Pancreas (tissue), 10 donors: ENCODE results near the gene SMIM28. TPM values are rescaled to one million over a fixed set of nuclear protein-coding genes. Genes with fewer than 3 reads are reported as not detected.
"Not testable (repeated sequence)": the region's sequence is repeated elsewhere in the genome, so short reads cannot be mapped to it uniquely, and the experiment has no call there.

ENCODE experiments used
- ATAC-seq, 4 donors: fragments of 200-7000 bp; cut with Tn5 transposase; one replicate each; pipeline versions ENCODE4 v1.8.0 to v1.9.1; 2020; ENCODE audit warnings: mild to moderate bottlenecking in 4 of 4, moderate library complexity in 4 of 4
- DNase-seq, 6 donors: peaks; one replicate each; pipeline ENCODE4 v3.0.0-alpha.2; 2020
- FAIRE-seq: peaks from 2 replicates; lab custom pipeline; 2012; peaks lifted over from hg19 to GRCh38; lab: Jason Lieb, UNC
- H3K27ac ChIP-seq, 4 donors: fragments of 200-600 bp; sonication (generic); 1 replicate in 3 of 4; 2 replicates in 1 of 4; pipeline versions ENCODE4 v1.5.0 to v1.8.0; 2020
- H3K27me3 ChIP-seq, 4 donors: fragments of 200-600 bp; one replicate each; pipeline ENCODE4 v1.8.0; 2021
- H3K36me3 ChIP-seq, 3 donors: fragments of 200-600 bp; sonication (generic) in 1 of 3; one replicate each; pipeline versions ENCODE4 v1.5.0 to v1.8.0; 2020 to 2021
- H3K4me1 ChIP-seq, 3 donors: fragments of 200-600 bp; one replicate each; pipeline ENCODE4 v1.8.0; 2021
- H3K4me3 ChIP-seq, 4 donors: fragments of 200-600 bp; sonication (generic) in 2 of 4; one replicate each; pipeline versions ENCODE4 v1.5.0 to v1.8.0; 2020 to 2021
- H3K9me3 ChIP-seq, 4 donors: fragments of 200-600 bp; one replicate each; pipeline ENCODE4 v1.8.0; 2021
- WGBS, 2 donors: extraction: QIAGEN DNeasy Blood & Tissue Kit; methylation state at CpG; one replicate each; pipeline ENCODE4 v1.1.7; 2013; 5-methylcytosine and 5-hydroxymethylcytosine counted together
- intact Hi-C, 3 donors: fragments of 100-400 bp; cut with DNase I; formaldehyde crosslinking; loops; one replicate each; pipeline versions ENCODE4 v1.11.1 to v1.14.2; 2022
- polyA plus RNA-seq, 2 donors: library from polyadenylated mRNA; stranded (reverse); fragments of 200-250 nt; gene quantifications; one replicate each; pipeline ENCODE4 v1.2.3, GENCODE V29; 2013
- total RNA-seq, 6 donors: library from RNA; stranded (reverse); fragmentation: NEBNext Ultra II Directional in 4 of 6; extraction: Animal tissue kit (Norgen Biotek cat#: 25700) in 4 of 6; gene quantifications; one replicate each; pipeline versions ENCODE4 v1.2.1 to v1.2.4, GENCODE V29; 2021 to 2023
- TF ChIP-seq, protein P1 (sequence below), 4 donors: fragments of 200-600 bp; sonication (generic) in 3 of 4; IDR thresholded peaks; one replicate each; pipeline versions ENCODE4 v1.5.0 to v1.8.0; 2021; ENCODE audit warnings: antibody characterized with exemption in 4 of 4
- donor health status: healthy with polysubstance abuse.
- donor health status: DM: no; HTN: no; CAD: no; lungs with moderate emphysema.
- donor health status: DM: no; HTN: no; CAD: no.
- donor health status: control.
- donor health status: control.
- donor health status: Bipolar disorder and iron deficiency.
- donor health status: DM: yes; HTN: yes; CAD: no.
- donor health status: DM: no; HTN: no; CAD: no.
- donor health status: DM: no; HTN: no; CAD: no.
- donor health status: DM: yes; HTN: yes; CAD: no.

The SMIM28 gene
- total and polyA plus RNA-seq, 8 donors: not detected

DNA sequence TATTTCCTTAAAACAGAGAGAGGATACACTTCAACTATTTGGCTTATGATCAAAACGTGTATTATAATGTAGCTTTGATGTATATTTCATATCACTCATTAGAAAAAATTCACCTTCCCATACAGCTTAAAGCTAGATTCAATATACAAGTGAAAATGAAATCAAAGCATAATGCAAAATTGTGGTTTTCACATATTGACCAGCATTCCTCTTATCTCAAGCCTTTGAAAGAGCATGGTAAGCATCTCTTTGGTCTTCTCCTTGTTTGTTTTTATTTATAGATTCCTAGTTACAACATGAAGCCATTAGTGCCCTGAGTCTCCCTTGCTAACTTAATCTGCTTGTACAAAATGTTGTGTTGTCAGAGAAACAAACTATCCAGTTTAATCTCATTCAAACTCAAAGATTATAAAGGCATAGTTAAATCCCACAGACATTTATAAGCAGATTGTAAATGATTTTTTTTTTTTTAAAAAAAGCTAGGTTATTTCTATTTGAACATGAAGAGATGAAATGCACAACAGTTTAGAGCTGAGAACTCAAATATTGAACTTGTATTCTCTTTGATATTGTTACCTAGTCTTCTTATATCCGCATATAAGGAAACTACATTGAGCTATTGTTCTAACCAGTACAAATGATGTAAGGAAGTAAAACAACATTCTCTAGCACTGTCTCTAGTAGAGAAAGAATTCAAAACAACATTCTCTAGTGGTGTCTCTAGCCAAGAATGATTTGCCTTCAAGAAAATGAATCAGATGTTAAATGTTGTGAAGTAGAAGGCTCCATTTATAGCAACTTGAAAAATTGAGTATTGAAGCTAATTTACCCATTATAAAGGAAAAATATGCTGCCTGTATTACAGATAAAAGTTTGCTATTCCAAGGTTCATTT, 31.2 kb upstream of the SMIM28 start:
- DNase-seq (no peak), FAIRE-seq (no peak), ATAC-seq (no peak)
- peaks cover 0 to 2% (median 0%) of the 10 kb centered on the region in 3 donors for H3K4me1 ChIP-seq
- H3K4me3 ChIP-seq: no peak overlapping the region
- intact Hi-C loops: no loop called here
- WGBS, 2 donors: 56 to 70% methylated on average over 2 of the region's 2 CpGs
- H3K36me3 ChIP-seq: no peaks in the 10 kb centered on the region
- no peaks in the 10 kb centered on the region for H3K9me3 ChIP-seq
- no peaks in the 10 kb centered on the region for H3K27me3 ChIP-seq
- H3K27ac ChIP-seq: no peak overlapping the region
- TF ChIP-seq, protein P1, sequence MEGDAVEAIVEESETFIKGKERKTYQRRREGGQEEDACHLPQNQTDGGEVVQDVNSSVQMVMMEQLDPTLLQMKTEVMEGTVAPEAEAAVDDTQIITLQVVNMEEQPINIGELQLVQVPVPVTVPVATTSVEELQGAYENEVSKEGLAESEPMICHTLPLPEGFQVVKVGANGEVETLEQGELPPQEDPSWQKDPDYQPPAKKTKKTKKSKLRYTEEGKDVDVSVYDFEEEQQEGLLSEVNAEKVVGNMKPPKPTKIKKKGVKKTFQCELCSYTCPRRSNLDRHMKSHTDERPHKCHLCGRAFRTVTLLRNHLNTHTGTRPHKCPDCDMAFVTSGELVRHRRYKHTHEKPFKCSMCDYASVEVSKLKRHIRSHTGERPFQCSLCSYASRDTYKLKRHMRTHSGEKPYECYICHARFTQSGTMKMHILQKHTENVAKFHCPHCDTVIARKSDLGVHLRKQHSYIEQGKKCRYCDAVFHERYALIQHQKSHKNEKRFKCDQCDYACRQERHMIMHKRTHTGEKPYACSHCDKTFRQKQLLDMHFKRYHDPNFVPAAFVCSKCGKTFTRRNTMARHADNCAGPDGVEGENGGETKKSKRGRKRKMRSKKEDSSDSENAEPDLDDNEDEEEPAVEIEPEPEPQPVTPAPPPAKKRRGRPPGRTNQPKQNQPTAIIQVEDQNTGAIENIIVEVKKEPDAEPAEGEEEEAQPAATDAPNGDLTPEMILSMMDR (IDR thresholded peaks at IDR 0.05): no peak

DNA sequence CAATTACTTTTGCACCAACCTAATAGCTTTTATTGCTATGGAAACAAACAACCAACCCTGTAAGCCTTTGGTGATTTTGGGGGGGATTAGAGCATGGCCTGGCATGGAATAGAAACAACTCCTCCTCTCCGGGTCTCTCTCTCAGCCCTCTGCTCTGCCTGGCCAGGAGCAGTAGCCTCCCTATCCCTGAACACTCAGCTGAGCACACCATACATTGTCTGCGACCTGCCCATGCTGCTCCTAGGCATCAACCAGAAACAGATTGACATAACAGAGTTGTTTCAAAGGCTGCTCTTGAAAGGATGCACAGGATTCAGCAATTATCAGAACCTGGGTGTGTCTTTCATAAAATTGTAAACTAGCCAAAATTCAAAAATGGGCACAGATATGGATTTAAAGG, 29.8 kb upstream of the SMIM28 start:
- WGBS, 2 donors: 83 to 86% methylated on average over 2 of the region's 2 CpGs
- H3K9me3 ChIP-seq: no peaks in the 10 kb centered on the region

GRCh38 chr6:138349891-138350290, 27.8 kb upstream of the SMIM28 start:
- DNase-seq (no peak), FAIRE-seq (no peak), ATAC-seq (no peak)
- no peaks in the 10 kb centered on the region for H3K9me3 ChIP-seq
- H3K27me3 ChIP-seq: no peaks in the 10 kb centered on the region
- TF ChIP-seq, protein P1 (IDR thresholded peaks at IDR 0.05): no peak
- intact Hi-C loops: no loop called here
- H3K4me1 ChIP-seq: peaks cover 0 to 2% (median 0%) of the 10 kb centered on the region in 3 donors
- WGBS, 2 donors: 89 to 92% methylated on average over 3 of the region's 3 CpGs
- H3K27ac ChIP-seq: no peak overlapping the region
- no peak overlapping the region for H3K4me3 ChIP-seq
- no peaks in the 10 kb centered on the region for H3K36me3 ChIP-seq

More for the DNA sequence above, 29.8 kb upstream of the SMIM28 start:
- intact Hi-C loops: no loop called here
- Histone ChIP-seq H3K36me3 (no peaks in the 10 kb centered on the region), H3K4me1 (peaks cover 0 to 2% (median 0%) of the 10 kb centered on the region in 3 donors), H3K27ac (no peak overlapping the region), H3K4me3 (no peak overlapping the region), H3K27me3 (no peaks in the 10 kb centered on the region)
- FAIRE-seq (no peak), DNase-seq (no peak), ATAC-seq (no peak)
- TF ChIP-seq, protein P1 (IDR thresholded peaks at IDR 0.05): no peak

- intact Hi-C loops: no loop called here
- ATAC-seq: no peak
- DNase-seq: no peak
- no peak overlapping the region for H3K27ac ChIP-seq
- H3K27me3 ChIP-seq: no peaks in the 10 kb centered on the region
- TF ChIP-seq, protein P1 (IDR thresholded peaks at IDR 0.05): no peak
- no peaks in the 10 kb centered on the region for H3K9me3 ChIP-seq
- no peaks in the 10 kb centered on the region for H3K36me3 ChIP-seq
- FAIRE-seq: no peak
- WGBS, 2 donors: 88 to 94% methylated on average over 1 of the region's 1 CpG
- no peaks in the 10 kb centered on the region for H3K4me1 ChIP-seq
- H3K4me3 ChIP-seq: no peak overlapping the region
Observed at GRCh38 chr6:138357928-138358327, 19.8 kb upstream of the SMIM28 start.

GRCh38 chr6:138368684-138369083, 9.0 kb upstream of the SMIM28 start:
- intact Hi-C loops, FAIRE-seq, H3K4me1 ChIP-seq, H3K9me3 ChIP-seq, H3K27ac ChIP-seq, H3K27me3 ChIP-seq, DNase-seq, H3K4me3 ChIP-seq, H3K36me3 ChIP-seq, ATAC-seq: not testable (repeated sequence)
- WGBS, 2 donors: 92 to 95% methylated on average over 8 of the region's 8 CpGs
